SK-N-SH (cell line): Measurements from ENCODE around the gene ILK.

ENCODE experiments used
- POLR2AphosphoS5 ChIP-seq: IDR thresholded peaks from 2 replicates; pipeline ENCODE4 v1.6.1; 2012; ENCODE audit warnings: low read depth, low read length
- RFX5 ChIP-seq: IDR thresholded peaks from 2 replicates; pipeline ENCODE4 v1.6.1; 2012; ENCODE audit warnings: mild to moderate bottlenecking, improper control_type of control experiment, low read length
- TAF1 ChIP-seq: IDR thresholded peaks from 2 replicates; pipeline ENCODE4 v1.6.1; 2012; ENCODE audit warnings: low read depth, mild to moderate bottlenecking, low read length, moderate library complexity, borderline replicate concordance
- TF ChIP-seq, protein P1 (sequence below): IDR thresholded peaks from 2 replicates; pipeline ENCODE4 v1.4.0; 2012; ENCODE audit warnings: low read depth, borderline replicate concordance
- TF ChIP-seq, protein P2 (sequence below): fragments of 200-600 bp; sonication (generic); IDR thresholded peaks from 2 replicates; pipeline ENCODE4 v1.6.1; 2017; ENCODE audit warnings: antibody characterized with exemption, mild to moderate bottlenecking, moderate library complexity

DNA sequence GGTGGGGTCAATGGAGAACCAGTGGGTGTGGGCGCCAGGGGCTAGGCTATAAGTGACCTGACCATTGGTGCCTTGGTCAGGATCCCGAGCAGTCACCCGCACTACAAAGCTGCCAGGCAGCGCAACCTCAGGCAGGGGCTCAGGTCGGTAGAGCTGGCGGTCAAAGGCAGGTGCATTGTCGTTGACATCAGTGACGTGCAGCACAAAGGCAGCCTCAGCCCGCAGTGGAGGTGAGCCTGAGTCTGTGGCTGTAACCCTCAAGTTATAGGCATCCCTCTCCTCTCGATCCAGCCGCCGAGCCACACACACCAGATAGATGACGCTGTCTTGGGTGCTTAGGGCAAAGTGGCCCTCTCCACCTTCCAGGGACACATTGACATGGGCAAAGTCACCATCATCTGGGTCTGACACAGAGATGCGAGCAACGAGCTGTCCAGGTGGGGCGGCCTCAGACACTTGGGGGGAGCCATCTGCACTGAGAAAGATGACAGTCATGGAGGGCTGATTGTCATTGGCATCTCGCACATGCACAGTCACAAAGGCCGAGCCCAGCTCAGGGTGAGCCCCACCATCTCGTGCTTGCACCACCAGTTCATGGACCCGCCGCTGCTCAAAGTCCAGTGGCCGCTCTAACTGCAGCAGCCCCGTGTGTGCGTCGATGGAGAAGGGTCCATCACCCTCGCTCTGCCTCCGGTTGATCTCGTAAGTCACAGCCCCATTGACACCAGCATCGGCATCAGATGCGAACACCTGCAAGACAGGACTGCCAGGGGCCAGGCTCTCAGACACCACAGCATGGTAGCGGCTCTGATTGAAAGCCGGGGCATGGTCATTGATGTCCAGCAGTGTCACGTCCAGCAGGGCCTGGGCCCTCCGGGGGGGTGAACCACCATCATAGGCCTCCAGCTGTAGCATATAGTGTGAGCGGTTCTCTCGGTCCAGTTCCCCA is 36.7 kb downstream of the ILK start:
- TF ChIP-seq, protein P1, sequence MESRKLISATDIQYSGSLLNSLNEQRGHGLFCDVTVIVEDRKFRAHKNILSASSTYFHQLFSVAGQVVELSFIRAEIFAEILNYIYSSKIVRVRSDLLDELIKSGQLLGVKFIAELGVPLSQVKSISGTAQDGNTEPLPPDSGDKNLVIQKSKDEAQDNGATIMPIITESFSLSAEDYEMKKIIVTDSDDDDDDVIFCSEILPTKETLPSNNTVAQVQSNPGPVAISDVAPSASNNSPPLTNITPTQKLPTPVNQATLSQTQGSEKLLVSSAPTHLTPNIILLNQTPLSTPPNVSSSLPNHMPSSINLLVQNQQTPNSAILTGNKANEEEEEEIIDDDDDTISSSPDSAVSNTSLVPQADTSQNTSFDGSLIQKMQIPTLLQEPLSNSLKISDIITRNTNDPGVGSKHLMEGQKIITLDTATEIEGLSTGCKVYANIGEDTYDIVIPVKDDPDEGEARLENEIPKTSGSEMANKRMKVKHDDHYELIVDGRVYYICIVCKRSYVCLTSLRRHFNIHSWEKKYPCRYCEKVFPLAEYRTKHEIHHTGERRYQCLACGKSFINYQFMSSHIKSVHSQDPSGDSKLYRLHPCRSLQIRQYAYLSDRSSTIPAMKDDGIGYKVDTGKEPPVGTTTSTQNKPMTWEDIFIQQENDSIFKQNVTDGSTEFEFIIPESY, result no peak
- TF ChIP-seq, protein P2, sequence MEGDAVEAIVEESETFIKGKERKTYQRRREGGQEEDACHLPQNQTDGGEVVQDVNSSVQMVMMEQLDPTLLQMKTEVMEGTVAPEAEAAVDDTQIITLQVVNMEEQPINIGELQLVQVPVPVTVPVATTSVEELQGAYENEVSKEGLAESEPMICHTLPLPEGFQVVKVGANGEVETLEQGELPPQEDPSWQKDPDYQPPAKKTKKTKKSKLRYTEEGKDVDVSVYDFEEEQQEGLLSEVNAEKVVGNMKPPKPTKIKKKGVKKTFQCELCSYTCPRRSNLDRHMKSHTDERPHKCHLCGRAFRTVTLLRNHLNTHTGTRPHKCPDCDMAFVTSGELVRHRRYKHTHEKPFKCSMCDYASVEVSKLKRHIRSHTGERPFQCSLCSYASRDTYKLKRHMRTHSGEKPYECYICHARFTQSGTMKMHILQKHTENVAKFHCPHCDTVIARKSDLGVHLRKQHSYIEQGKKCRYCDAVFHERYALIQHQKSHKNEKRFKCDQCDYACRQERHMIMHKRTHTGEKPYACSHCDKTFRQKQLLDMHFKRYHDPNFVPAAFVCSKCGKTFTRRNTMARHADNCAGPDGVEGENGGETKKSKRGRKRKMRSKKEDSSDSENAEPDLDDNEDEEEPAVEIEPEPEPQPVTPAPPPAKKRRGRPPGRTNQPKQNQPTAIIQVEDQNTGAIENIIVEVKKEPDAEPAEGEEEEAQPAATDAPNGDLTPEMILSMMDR, result no peak
- TF ChIP-seq RFX5 (no peak), POLR2AphosphoS5 (no peak), TAF1 (no peak)
